C4-2B (cell line): Measurements from ENCODE around the gene HECW1.

Experiments
- CTCF ChIP-seq: fragments of 450-650 bp; conservative IDR thresholded peaks from 2 replicates; pipeline ENCODE4 v1.5.1; 2017; ENCODE audit warnings: mild to moderate bottlenecking
- ZFX ChIP-seq: fragments of 450-650 bp; IDR thresholded peaks from 2 replicates; pipeline ENCODE4 v1.6.1; 2017

- TF ChIP-seq CTCF (no peak), ZFX (no peak)
Observed at GRCh38 chr7:43242628-43243255, 130.3 kb downstream of the HECW1 start.
